ENCODE measurements around the gene EFNA3. TPM values are rescaled to one million over a fixed set of nuclear protein-coding genes. Genes with fewer than 3 reads are reported as not detected.
A peak's percentile ranks its signal among the peaks of the same experiment; 100 is the strongest.

The EFNA3 gene
- 12.2 and 16.9 TPM in 2 replicates for polyA plus RNA-seq
- 16.6 and 19.8 TPM in 2 replicates for polyA minus RNA-seq

GRCh38 chr1:155078469-155079209 is at the start of gene EFNA3:
TSS of gene EFNA3 (plus strand) at chr1:155078837. CDS start at chr1:155078942, 105 bp downstream.
- Histone ChIP-seq H3K27ac (ENCODE audit: low read length) (peak within 1 kb of the TSS; percentile 96), H4K20me1 (ENCODE audit: insufficient read depth) (peaks cover 22% of the 10 kb centered on the region), H3K79me2 (replicated peaks; ENCODE audit: insufficient read depth, low read length) (peaks cover 19% of the 10 kb centered on the region), H3K36me3 (ENCODE audit: insufficient read depth, low read length) (no peaks in the 10 kb centered on the region), H3K4me2 (ENCODE audit: low read length) (peak within 1 kb of the TSS; percentile 80), H2AFZ (ENCODE audit: low read depth, low read length) (no peak within 1 kb of the TSS), H3K4me3 (ENCODE audit: low read length) (peak within 1 kb of the TSS; percentile 99), H3K9ac (ENCODE audit: low read length) (peak within 1 kb of the TSS; percentile 99), H3K9me2 (ENCODE audit: insufficient read depth, low read length) (no peaks in the 10 kb centered on the region), H3F3A (ENCODE audit: insufficient read depth, low read length, poor library complexity, severe bottlenecking) (peaks cover 7% of the 10 kb centered on the region), H3K9me3 (ENCODE audit: low read length) (no peaks in the 10 kb centered on the region), H3K27me3 (ENCODE audit: insufficient read depth, low read depth, low read length) (no peaks in the 10 kb centered on the region)
- TF ChIP-seq MXI1 (conservative IDR thresholded peaks at IDR 0.05; ENCODE audit: poor library complexity, severe bottlenecking) (peak; percentile 53), RAD21 (conservative IDR thresholded peaks at IDR 0.05) (no peak), EP300 (conservative IDR thresholded peaks at IDR 0.05; ENCODE audit: poor library complexity, severe bottlenecking) (peak; percentile 37), SMC3 (conservative IDR thresholded peaks at IDR 0.05; ENCODE audit: poor library complexity) (peak; percentile 29), EZH2 (IDR thresholded peaks at IDR 0.05; ENCODE audit: borderline replicate concordance, insufficient read depth, low read length, poor library complexity, severe bottlenecking) (no peak), POLR2AphosphoS5 (IDR thresholded peaks at IDR 0.05) (peak; percentile 93), CTCF (IDR thresholded peaks at IDR 0.05; ENCODE audit: poor library complexity, severe bottlenecking) (peak; percentile 24), REST (IDR thresholded peaks at IDR 0.05; ENCODE audit: borderline replicate concordance) (peak; percentile 48), TAF1 (IDR thresholded peaks at IDR 0.05; ENCODE audit: low read depth) (peak; percentile 52)

- H4K20me1 ChIP-seq (ENCODE audit: insufficient read depth) = no peaks in the 10 kb centered on the region
- H3K4me3 ChIP-seq (ENCODE audit: low read length) = no peak overlapping the region
- H3F3A ChIP-seq (ENCODE audit: insufficient read depth, low read length, poor library complexity, severe bottlenecking) = no peaks in the 10 kb centered on the region
- no peaks in the 10 kb centered on the region for H3K9me2 ChIP-seq (ENCODE audit: insufficient read depth, low read length)
- no peak overlapping the region for H3K4me2 ChIP-seq (ENCODE audit: low read length)
- H3K36me3 ChIP-seq (ENCODE audit: insufficient read depth, low read length) = no peaks in the 10 kb centered on the region
- H3K27ac ChIP-seq (ENCODE audit: low read length) = no peak overlapping the region
- no peaks in the 10 kb centered on the region for H3K79me2 ChIP-seq (replicated peaks; ENCODE audit: insufficient read depth, low read length)
- no peak overlapping the region for H2AFZ ChIP-seq (ENCODE audit: low read depth, low read length)
- no peaks in the 10 kb centered on the region for H3K27me3 ChIP-seq (ENCODE audit: insufficient read depth, low read depth, low read length)
- H3K9me3 ChIP-seq (ENCODE audit: low read length) = no peaks in the 10 kb centered on the region
- H3K9ac ChIP-seq (ENCODE audit: low read length) = no peak overlapping the region
- TF ChIP-seq EZH2 (IDR thresholded peaks at IDR 0.05; ENCODE audit: borderline replicate concordance, insufficient read depth, low read length, poor library complexity, severe bottlenecking) (no peak), TAF1 (IDR thresholded peaks at IDR 0.05; ENCODE audit: low read depth) (no peak), EP300 (conservative IDR thresholded peaks at IDR 0.05; ENCODE audit: poor library complexity, severe bottlenecking) (no peak), CTCF (IDR thresholded peaks at IDR 0.05; ENCODE audit: poor library complexity, severe bottlenecking) (no peak), SMC3 (conservative IDR thresholded peaks at IDR 0.05; ENCODE audit: poor library complexity) (no peak), POLR2AphosphoS5 (IDR thresholded peaks at IDR 0.05) (no peak), RAD21 (conservative IDR thresholded peaks at IDR 0.05) (no peak), REST (IDR thresholded peaks at IDR 0.05; ENCODE audit: borderline replicate concordance) (no peak), MXI1 (conservative IDR thresholded peaks at IDR 0.05; ENCODE audit: poor library complexity, severe bottlenecking) (no peak)
Observed at GRCh38 chr1:155029513-155030242, 49.0 kb upstream of the EFNA3 start.

Data from neural cell (in vitro differentiated cells).